KBM-7 (cell line): Measurements from ENCODE around the gene PIK3CG.
"Not testable (repeated sequence)": the region's sequence is repeated elsewhere in the genome, so short reads cannot be mapped to it uniquely, and the experiment has no call there.

ENCODE experiments used
- DNase-seq: peaks from one replicate; pipeline ENCODE4 v3.0.0-alpha.2; 2015
- in situ Hi-C: fragments of 300-500 bp; cut with MboI; formaldehyde crosslinking; loops from 2 replicates; pipeline ENCODE4 v1.14.3; 2020; ENCODE audit warnings: low sequenced_read_pairs, low pct_unique_long_range_greater_than_20kb, mixed read lengths

The PIK3CG gene

DNA sequence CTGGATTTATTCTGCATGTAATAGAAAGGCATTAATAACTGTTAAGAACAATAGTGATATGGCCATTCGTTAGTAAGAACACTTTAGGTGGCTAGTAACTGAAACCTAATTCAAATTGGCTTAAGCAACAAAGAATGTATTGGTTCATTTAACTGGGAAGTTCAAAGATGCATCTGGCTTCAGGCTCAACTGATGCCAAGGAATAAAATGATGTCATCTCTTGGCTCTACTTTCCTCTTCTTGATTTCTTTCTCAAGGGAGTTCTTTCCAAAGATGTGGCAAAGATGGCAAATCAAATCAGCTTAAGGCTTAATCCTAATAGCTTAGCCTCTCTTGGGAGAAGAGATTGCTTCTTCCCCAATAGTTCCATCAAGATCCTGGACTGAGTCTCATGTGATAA, 51.6 kb downstream of the PIK3CG start:
- in situ Hi-C loops = no loop called here
- no peak for DNase-seq

GRCh38 chr7:106918991-106919390, 53.9 kb downstream of the PIK3CG start:
- in situ Hi-C loops = no loop called here
- DNase-seq = no peak

DNA sequence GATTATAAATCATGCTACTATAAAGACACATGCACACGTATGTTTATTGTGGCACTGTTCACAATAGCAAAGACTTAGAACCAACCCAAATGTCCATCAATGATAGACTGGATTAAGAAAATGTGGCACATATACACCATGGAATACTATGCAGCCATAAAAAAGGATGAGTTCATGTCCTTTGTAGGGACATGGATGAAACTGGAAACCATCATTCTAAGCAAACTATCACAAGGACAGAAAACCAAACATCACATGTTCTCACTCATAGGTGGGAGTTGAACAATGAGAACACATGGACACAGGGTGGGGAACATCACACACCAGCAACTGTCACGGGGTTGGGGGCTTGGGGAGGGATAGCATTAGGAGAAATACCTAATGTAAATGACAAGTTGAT, 59.4 kb downstream of the PIK3CG start:
- DNase-seq, in situ Hi-C loops: not testable (repeated sequence)

GRCh38 chr7:106926892-106927291, 61.8 kb downstream of the PIK3CG start:
- DNase-seq = no peak
- in situ Hi-C loops = no loop called here

GRCh38 chr7:106927536-106927935, 62.5 kb downstream of the PIK3CG start:
- in situ Hi-C loops = no loop called here
- no peak for DNase-seq

GRCh38 chr7:106929616-106930015, 64.5 kb downstream of the PIK3CG start:
- DNase-seq, in situ Hi-C loops: not testable (repeated sequence)

GRCh38 chr7:106936236-106936635, 71.2 kb downstream of the PIK3CG start:
- in situ Hi-C loops = no loop called here

DNA sequence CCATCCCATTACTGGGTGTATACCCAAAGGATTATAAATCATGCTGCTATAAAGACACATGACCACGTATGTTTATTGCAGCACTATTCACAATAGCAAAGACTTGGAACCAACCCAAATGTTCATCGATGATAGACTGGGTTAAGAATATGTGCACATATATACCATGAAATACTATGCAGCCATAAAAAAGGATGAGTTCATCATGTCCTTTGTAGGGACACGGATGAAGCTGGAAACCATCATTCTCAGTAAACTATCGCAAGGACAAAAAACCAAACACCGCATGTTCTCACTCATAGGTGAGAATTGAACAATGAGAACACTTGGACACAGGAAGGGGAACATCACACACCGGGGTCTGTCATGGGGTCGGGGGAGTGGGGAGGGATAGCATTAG, 73.0 kb downstream of the PIK3CG start:
- in situ Hi-C loops, DNase-seq: not testable (repeated sequence)

More at GRCh38 chr7:106936236-106936635, 71.2 kb downstream of the PIK3CG start:
- DNase-seq = no peak

DNA sequence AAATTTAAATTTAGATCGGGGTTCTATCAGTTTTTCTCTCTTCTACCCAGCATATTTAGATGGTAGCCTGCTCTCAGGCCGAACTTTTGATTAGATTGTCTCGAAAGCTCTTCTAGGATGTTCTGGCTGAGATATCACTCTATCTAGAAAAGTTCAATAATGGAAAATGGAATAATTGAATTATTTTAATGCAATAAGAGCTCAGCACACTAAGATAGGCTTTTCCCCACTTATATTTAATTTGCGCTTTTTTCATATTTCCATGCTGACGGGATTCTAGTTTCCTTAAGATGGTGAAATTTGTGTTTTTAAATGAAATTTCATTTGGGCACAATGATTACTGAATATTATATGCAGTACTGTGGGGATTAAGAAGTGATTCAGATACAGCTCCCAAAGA, 73.7 kb downstream of the PIK3CG start:
- DNase-seq = no peak
- in situ Hi-C loops = no loop called here

DNA sequence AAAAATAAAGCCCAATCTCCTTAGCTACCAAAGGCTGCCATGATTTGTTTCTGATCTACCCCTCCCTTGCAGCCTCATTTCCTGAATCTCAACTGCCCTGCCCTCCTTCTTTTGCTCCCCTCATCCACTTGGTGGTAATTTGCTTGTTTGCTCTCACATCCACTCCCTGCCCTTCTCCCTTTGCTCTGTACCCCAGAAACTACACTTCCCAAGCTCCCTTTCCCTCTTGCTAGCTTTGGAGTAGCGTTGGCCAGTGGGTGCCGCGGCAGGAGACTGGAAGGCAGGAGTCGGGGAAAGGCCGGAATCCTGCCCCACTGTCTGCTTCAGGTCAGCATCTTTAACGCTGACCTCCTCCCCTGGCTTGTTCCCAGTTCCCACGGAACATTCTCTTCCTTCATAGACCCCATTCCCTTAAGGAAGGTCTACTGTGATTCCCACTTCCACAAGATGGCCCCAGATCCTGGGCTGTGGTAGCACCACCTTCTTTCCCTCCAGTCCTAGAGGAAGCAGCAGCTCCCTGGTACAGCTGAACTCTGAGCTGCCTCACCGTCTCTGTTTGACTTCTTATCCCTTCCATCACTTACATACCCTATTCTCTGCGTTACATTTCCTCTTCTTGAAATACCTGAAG, 79.1 kb downstream of the PIK3CG start:
- DNase-seq = no peak
- in situ Hi-C loops = no loop called here

DNA sequence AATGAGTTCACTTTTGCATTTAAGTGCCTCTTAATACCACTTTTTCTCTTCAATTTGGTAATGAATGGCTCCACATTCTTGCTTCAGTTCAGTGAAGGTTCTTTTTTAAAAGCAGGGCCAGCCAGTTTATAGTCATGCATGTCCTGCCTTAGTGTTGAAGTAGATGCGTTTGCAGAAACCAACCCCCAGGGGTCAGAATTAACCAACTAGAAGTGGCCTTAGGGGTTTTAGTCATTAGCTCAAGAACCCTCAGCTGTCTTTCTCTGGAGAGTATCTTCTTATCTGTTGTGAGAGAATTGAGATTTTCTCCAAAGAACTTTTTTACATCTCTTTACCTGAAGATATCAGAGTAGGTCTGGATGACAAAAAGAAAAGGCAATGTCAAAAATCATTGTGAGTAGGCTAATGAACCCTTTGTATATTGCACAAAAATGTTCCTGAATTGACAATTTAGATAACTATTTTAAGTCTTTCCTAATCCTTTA, 82.2 kb downstream of the PIK3CG start:
- in situ Hi-C loops = no loop called here
- peak; percentile 75 for DNase-seq

- in situ Hi-C loops = loop anchor here (10.0 kb wide), 1 partner anchor 193 kb away; no protein-coding TSS in a partner anchor
- DNase-seq = no peak
Observed at GRCh38 chr7:106952001-106952657, 87.0 kb downstream of the PIK3CG start.

- peak; percentile 31 for DNase-seq
- in situ Hi-C loops = loop anchor here (10.0 kb wide), 1 partner anchor 192 kb away; no protein-coding TSS in a partner anchor
Observed at GRCh38 chr7:106952658-106953231, 87.7 kb downstream of the PIK3CG start.

- in situ Hi-C loops = loop anchor here (10.0 kb wide), 1 partner anchor 190 kb away; no protein-coding TSS in a partner anchor
- no peak for DNase-seq
Observed at GRCh38 chr7:106954840-106955239, 89.8 kb downstream of the PIK3CG start.

DNA sequence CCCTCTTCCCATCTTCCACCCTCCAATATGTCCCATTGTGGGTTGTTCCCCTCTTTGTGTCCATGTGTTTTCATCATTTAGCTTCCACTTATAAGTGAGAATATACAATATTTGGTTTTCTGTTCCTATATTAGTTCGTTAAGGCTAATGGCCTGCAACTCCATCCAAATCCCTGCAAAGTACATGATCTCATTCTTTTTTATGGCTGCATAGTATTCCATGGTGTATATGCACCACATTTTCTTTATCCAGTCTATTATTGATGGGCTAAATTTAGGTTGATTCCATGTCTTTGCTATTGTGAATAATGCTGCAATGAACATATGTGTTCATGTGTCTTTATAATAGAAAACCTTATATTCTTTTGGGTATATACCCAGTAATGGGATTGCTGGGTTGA, 90.8 kb downstream of the PIK3CG start:
- DNase-seq = not testable (repeated sequence)
- in situ Hi-C loops = loop anchor here (10.0 kb wide), 1 partner anchor 189 kb away; no protein-coding TSS in a partner anchor
